Activated CD8-positive, alpha-beta memory T cell treated with anti-CD3 and anti-CD28 coated beads for 36 hours (primary cell): ENCODE results near the gene NBAS. TPM values are rescaled to one million over a fixed set of nuclear protein-coding genes. Genes with fewer than 3 reads are reported as not detected.

Experiments
- CTCF ChIA-PET: fragments of 350-600 bp; sonication (Branson Sonifier 250); formaldehyde crosslinking; loops from one replicate; lab custom pipeline; 2021; ENCODE audit warnings: antibody characterized with exemption; lab: Charles Lee
- POLR2A ChIA-PET: fragments of 350-600 bp; sonication (Branson Sonifier 250); formaldehyde crosslinking; loops from one replicate; lab custom pipeline; 2021; ENCODE audit warnings: antibody characterized with exemption; lab: Charles Lee
- total RNA-seq, 2 experiments: library from RNA; stranded (reverse); gene quantifications; one replicate each; pipeline ENCODE4 v1.2.3, GENCODE V29; 2021

NBAS gene
- total RNA-seq, 2 experiments from 2014 or later = 34.7 to 37.1 TPM

DNA sequence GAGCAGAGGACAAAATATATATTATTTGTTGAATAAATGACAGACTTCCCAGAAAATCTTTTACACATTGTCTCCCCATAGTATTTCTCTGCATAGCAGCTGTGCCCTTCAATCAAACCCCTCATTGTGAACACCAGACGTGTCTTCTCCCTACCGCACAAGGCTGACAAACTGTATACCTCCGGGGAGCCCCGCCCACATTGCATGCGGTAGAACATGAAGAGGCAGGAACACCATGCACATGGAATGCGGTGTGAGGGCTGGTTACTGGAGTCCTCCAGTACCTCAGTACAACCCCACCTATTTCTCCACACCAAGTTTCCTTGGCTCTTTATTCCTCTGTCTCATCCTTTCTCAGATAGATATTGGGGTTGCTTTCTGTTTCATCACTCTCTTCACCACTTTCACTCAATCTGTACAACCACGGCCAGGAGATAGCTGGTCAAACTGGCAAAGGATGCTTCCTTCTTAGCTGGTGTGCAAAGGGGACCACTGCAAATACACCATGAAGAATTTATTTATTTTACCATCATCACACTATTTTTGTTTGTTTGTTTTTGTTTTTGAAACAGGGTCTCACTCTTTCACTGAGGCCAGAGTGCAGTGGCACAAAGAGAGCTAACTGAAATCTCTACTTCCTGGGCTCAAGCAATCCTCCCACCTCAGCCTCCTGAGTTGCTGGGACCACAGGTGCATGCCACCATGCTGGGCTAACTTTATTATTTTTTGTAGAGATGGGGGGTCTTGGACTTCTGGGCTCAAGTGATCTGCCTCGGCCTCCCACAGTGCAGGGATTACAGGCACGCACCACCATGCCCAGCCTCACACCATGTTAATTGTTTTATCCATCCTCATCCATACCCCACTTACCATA is 2.3 kb upstream of the NBAS start:
- POLR2A ChIA-PET = no interaction called here
- CTCF ChIA-PET = interaction anchor here (1.2 kb wide), 1 partner anchor 14 kb away, joined by 4 read pairs; no protein-coding TSS in a partner anchor

DNA sequence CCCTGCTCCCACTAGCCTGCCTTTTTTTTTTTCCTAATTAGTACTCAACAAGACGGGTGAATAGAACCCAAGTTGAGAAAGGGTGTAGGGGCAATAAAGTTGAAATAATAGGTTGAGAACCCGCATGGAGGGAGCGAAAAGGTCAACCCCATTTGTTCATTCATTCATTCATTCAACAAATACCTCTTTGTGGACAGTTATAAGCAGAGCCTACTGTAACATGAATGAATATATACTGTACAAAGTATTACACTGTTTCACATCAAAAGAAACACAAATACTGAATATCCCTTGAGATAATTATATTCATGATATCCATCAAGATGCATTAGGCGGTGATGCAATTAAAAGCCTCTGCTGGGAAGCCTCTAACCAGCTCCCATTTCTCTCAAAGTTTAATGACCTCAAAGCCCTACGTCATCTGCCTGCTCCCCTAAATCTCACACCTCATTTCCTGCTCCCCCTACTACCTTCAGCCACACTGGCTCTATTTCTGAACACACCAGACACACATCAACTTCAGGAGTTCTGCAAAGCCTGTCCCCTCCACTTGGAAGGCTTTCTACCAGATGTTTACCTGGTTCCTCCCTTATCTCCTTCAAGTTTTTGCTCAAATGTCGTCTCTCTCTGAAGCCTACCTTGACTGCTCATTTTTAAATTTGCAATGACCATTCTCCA is 1.4 kb upstream of the NBAS start:
- CTCF ChIA-PET = interaction anchor here (0.6 to 3.1 kb wide), 3 partner anchors 10 to 47 kb away, joined by 3 to 13 read pairs (median 4); no protein-coding TSS in a partner anchor
- POLR2A ChIA-PET = interaction anchor here (1.3 kb wide), 1 partner anchor 29 kb away, joined by 7 read pairs; the partner anchor contains the start of gene DDX1

DNA sequence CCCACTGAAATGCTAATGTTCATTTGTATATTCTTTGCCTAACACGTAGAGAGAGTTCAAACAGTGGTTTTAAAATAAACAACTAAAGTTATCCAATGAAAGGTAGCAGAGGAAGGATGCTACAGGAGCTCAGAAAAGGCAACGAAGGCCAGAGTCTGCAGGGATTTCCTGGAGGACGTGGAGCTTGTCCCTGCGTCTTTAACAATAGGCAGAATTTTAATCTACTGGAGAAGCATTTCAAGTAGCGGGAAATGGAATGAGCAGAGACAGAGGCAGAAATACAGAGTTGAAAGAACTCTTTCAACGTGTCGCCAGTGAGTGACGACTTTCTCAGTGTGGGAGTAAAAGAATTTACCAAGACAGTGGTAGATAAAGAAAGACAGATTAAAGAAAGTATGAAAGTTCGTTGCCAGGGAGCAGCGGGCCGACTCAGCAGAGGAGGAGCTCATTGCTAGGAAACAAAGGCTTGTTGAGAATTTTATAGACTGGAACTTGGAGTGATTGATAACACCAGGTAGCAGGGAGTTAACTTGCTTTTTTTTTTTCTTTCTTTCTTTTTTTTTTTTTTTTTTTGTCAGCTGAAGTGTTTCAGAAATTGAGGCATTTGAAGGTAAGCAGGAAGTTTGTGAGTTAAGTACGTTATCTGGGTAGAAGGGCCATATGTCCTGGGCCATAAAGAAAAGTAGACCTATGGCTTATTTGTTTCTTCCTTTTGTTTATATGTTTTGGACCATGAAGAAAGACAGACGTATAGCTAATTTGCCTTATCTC is 625 bp upstream of the NBAS start:
- ChIA-PET CTCF (interaction anchor here (0.6 to 3.1 kb wide), 4 partner anchors 11 to 47 kb away, joined by 3 to 13 read pairs (median 4); no protein-coding TSS in a partner anchor), POLR2A (interaction anchor here (0.7 to 1.3 kb wide), 3 partner anchors 15 to 48 kb away, joined by 3 to 15 read pairs (median 7); partner anchors contain the start of gene DDX1)

DNA sequence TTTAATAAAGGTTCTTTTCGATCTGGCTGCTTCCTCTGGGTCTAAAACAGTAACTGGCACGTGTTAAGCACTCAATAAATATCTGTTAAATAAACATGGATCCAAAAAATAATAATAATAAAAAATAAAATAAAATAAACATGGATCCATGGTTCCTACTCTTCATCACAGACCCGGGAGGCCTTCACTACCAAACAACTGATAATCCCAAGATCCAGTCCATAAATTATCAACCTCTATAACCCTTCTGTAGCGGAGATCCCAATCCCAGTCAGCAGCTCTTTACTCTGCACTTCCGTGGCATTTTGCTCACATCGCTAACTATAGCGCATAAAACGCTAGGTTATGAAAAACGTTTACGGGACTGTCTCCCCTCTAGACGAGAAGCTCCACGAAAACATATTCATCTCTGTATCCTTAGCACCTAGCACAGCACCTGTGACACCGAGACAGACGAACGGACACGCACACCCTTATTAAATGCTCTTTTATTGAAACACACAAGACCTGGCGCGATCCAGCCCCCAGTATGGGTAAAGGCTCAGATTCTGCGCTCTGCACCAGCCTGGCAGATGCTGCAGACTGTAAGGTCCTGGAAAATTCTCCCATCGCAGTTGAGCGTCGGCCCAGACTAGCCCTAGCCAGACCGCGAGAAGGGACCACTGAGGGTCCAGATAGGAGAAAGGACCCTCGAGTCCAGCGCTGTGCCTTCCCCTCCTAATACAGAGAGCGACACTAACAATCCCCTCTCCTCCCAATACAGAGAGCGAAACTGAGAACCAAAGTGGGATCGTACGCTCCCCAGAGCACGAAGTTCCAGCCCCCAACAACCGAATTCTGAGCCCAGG is 770 bp downstream of the NBAS start:
- POLR2A ChIA-PET = interaction anchor here (0.6 to 1.2 kb wide), 2 partner anchors 17 to 44 kb away, joined by 3 to 6 read pairs; no protein-coding TSS in a partner anchor
- CTCF ChIA-PET = interaction anchor here (1.3 to 3.1 kb wide), 2 partner anchors 17 to 32 kb away, joined by 4 to 13 read pairs; no protein-coding TSS in a partner anchor

DNA sequence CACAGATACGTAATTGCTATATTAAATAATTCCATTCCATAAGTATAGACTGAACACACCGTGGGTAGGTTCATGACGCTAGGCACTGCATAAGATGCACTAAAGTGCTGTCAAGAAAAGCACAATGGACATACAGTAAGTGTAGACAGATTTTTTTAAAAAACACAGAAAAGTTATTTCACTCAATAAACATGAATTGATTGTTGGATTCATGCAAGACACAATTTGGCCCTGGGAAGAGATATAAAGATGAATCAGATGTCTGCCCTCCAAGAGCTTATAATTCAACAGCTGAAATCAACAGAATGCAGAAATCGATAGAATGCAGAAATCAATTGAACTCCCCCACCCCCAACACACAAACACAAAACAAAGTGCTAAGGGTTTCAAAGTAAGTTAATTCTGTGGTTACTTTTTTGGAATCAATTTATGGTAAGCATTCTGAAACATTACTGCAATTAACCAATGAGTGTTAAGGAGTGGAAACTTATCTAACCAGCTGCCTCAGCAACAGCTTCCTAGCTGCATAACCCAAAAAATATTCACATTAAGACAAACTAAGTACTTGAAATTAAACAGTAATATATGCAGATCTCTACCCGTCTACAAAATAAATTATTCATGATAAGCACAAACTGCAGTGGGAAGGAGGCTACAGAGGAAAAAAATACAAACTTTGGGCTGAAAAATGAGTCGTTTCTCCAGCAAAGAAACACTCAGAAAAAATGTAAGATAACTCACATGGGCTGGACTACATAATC is 1.6 kb downstream of the NBAS start:
- POLR2A ChIA-PET = no interaction called here
- CTCF ChIA-PET = interaction anchor here (3.1 kb wide), 1 partner anchor 17 kb away, joined by 13 read pairs; no protein-coding TSS in a partner anchor

DNA sequence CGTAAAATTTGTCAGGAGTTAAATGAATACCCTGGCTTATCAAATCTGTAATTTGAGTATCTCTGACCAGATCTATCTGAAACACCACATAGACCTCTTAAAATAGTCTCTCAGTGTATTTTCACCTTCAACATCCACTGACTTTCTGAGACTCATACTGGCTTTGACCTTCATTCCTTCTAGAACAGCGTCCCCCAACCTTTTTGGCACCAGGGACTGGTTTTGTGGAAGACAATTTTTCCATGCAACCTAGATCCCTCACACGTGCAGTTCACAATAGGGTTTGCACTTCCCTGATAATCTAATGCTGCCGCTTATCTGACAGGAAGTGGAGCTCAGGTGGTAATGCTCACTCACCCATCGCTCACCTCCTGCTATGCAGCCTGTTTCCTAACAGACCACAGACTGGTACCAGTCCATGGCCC is 3.2 kb downstream of the NBAS start:
- ChIA-PET CTCF (interaction anchor here (1.0 kb wide), 1 partner anchor 19 kb away, joined by 3 read pairs; no protein-coding TSS in a partner anchor), POLR2A (no interaction called here)

DNA sequence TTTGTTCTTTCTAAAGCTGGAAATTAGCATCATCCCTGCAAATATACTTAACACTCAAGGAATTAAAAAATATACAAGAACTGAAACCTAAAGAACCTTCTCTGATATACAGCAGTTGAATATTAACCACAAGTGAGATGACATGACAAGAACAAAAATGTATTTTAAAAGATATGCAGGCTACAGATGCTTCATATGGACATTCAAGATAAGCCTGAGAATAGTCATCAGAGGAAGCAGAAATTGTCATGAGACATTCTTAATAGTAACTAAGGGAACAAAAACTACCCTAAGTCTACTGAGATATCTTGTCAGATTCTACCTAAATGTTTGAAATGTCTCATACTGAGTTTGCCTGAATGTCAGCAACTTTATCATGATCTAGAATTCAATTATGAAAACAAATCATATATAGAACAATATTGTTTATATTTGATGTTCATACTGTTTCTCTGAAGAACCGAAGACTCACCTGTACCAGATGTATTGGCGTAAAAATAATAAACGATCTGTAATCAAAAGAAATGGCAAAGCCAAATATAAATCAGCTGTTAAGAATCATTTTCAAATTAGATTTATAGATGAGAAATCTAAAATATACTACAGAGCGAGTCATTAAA is 4.7 kb downstream of the NBAS start:
- ChIA-PET POLR2A (no interaction called here), CTCF (no interaction called here)

DNA sequence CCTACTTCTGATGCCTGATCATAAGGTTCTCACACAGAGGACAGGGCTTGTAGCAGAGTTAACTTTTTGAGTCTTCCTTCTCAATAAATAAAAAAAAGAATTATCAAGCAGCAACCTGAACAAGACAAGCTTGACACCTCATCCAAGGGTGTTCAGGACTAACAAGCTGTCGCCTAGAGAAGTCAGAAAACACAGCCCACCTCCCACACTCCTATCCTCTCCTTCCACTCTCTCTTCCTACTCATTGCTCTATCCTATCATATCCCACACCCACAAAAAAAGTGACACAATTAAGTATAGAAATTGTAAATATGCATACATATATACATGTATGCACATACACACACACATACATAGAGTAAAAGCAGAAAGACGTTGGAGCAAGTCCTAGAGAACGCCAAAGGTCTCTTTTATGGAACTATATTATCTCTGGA is 5.4 kb downstream of the NBAS start:
- ChIA-PET CTCF (no interaction called here), POLR2A (no interaction called here)

DNA sequence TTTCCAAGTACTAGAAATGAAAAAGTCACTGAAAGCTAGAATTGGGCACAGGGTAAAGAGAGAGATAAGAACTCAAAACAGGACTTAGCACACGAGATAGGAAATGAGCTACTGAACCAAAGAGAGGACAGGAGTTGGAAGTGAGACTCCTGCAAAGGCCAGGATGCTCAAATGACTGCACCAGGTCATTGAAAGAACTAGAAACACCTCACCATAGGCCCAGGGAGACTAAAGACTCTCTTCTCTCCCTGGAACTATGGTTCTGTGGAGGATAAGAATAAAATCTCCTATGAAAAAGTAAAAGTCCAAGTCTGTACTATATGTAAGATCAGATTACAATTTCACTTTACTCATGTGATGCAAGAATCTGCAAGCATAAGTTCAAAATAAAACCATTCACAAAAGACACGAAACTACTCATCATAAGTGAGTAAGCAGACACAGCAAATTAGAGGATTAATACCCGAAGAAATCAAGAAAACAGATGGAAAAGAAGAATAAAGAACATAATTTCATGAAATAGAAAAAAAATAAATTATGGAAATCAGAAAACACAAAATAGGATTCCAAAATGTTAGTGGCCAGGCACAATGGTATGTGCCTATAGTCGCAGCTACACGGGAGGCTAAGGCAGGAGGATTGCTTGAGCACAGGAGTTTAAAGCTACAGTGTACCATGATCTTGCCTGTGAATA is 6.5 kb downstream of the NBAS start:
- ChIA-PET CTCF (no interaction called here), POLR2A (no interaction called here)

DNA sequence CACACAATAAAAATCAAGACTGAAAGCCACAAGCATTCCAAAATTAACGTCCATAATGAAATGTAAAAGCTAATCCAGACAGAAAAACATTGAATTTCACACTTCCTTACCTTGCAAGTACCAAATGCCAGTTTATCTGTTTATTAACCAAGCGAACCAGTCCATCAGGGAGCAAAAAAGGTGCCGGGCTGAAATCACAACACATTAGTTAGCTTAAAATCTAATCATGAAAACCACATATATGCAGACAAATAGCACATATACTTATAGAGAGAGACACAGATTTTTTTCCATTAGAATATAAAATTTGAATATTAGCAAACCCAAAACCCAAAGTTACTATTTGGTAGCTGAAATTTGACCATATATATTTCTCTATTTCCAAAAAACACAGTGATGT is 7.2 kb downstream of the NBAS start:
- POLR2A ChIA-PET = no interaction called here
- CTCF ChIA-PET = no interaction called here

DNA sequence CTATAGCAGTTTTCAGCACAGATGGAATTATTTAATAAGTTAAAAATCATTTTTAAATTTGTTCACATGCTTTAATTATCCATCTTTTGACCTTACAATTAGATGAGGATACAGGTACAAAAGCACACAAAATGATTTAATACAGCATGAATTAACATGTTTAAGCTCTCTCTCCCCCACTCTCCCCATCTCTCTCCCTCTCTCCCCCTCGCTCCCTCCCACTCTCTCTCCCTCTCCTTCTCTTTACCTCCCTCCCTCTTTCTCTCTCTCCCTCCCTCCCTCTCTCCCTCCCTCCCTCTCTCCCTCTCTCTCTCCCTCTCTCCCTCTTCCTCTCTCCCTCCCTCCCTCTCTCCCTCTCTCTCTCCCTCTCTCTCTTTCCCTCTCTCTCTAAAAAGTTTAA is 7.6 kb downstream of the NBAS start:
- ChIA-PET POLR2A (no interaction called here), CTCF (no interaction called here)

DNA sequence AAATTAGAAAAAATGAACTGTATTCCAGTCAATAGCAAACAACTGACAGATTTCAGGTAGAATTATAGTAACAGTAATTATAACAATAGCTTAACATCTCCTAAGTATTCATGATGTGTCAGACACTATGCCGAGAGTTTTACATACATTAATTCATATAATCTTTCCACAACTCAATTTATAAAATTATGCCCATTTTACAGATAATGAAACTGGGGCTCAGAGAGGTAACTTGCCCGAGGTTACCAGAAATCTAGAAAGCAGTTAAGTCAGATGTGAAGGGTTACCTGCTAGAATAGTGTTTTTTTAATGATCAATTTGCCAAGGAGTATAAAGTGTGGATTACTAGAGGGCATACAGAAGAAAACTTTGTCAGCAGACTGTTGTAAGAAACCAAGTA is 12.2 kb downstream of the NBAS start:
- ChIA-PET POLR2A (no interaction called here), CTCF (no interaction called here)

DNA sequence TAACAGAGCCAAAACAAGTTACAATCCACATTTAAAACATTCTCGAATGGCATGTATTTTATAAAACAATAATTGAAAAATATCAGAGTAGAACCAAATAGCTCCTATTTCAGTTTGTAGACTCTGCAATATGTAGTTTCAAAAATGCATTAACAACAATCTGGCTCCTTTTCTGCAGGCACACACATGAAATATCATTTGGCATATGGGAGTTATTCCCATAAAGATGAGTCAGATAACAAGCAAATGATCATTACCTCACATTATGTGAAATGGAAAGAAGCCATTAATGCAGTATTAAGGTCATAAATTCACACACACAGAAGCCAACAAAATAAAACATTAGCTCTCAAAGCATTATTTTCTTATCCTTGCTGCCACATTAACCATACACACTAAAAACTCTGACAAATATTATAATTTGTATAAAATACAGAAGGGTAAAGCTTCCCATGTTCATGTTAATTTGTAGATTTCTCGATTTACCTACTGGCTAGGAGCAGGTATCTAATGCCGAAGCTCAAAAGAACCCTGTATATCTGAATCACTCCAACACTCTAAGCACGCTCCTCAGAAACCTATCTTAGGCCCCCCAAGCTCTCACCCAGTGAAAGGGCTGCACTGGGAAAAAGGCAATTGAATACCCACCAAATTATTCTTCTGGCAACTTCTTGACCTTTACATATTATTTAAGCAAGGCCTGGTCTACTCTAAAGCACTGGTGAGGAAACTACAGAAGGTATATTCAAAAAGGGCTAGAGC is 13.8 kb downstream of the NBAS start:
- POLR2A ChIA-PET = no interaction called here
- CTCF ChIA-PET = interaction anchor here (1.4 to 1.5 kb wide), 2 partner anchors 18 to 22 kb away, joined by 3 to 4 read pairs; no protein-coding TSS in a partner anchor

DNA sequence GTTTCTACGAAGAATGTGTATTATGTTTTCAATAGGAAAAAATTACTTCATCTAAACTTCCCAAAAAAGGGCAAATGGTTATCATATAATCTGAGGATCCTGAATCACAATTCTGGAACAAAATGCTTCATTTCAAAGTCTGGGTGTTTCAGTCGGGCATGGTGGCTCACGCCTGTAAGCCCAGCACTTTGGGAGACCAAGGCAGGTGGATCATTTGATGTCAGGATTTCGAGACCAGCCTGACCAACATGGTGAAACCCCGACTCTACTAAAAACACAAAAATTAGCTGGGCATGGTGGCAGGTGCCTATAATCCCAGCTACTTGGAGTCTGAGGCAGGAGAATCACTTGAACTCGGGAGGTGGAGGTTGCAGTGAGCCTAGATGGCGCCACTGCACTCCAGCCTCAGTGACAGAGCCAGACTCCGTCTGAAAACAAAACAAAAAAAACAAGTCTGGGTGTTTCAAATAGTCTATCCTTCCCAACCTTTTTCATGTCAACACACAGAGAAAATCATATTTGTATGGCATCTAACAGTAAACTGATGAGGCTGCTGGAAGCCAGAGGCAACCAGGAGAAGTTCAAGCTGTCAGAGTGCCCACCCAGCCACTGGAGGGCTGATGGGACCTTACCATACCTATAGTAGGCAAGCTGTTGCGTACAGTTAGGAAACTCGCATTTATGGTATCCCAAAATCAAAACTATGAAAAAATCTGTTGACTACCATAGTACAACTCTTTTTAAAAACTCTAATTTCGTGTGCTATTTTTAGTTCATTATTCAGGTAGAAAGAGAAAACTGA is 14.6 kb downstream of the NBAS start:
- CTCF ChIA-PET = interaction anchor here (1.4 to 1.5 kb wide), 2 partner anchors 17 to 23 kb away, joined by 3 to 4 read pairs; no protein-coding TSS in a partner anchor
- POLR2A ChIA-PET = no interaction called here

DNA sequence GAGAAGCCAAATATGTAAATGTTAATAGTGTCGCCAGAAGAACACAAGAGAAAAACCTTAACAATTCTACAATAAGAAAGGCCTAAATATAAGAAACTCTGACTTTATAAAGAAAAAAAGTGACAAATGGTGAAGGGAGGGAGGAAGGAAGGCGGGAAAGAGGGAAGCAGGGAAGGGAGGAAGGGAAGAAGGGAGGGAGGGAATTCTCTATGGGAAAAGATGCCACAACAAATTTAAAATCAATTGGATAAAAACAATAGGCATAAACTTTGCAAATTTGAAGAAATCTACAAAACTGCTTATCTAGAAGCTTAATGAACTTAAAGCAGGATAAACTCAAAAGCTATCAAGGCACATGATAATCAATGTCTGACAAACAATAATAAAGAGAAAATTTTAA is 16.9 kb downstream of the NBAS start:
- POLR2A ChIA-PET = no interaction called here
- CTCF ChIA-PET = no interaction called here
